ENCODE measurements around the gene DRAM1. TPM values are rescaled to one million over a fixed set of nuclear protein-coding genes. Genes with fewer than 3 reads are reported as not detected.
"Not testable (repeated sequence)": the region's sequence is repeated elsewhere in the genome, so short reads cannot be mapped to it uniquely, and the experiment has no call there.

Gene DRAM1
- total and polyA plus RNA-seq, 10 of the 15 experiments (the other 5 are each of a cell fraction or from before 2014, with no cell fraction given): 22.4 to 91.5 (median 41.4) TPM

DNA sequence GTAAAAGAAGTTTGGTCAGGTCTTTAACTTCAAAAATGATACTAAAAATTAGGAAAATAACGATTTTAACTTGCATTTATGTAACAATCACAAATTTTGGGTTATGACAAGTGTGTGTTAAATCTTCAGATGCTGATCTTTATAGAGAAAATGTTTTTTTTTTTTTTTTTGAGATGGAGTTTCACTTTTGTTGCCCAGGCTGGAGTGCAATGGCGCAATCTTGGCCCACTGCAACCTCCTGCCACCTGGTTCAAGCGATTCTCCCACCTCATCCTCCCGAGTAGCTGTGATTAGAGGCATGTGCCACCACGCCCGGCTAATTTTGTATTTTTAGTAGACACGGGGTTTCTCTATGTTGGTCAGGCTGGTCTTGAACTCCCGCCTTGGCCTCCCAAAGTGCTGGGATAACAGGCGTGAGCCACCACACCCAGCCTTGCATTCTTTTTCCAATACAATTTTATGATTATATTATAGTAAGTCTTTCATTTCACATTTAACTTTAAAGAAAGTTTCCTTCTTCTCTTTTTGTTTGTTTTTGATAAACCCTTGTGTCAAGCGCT, 7.5 kb downstream of the DRAM1 start:
- TF ChIP-seq, protein P1, sequence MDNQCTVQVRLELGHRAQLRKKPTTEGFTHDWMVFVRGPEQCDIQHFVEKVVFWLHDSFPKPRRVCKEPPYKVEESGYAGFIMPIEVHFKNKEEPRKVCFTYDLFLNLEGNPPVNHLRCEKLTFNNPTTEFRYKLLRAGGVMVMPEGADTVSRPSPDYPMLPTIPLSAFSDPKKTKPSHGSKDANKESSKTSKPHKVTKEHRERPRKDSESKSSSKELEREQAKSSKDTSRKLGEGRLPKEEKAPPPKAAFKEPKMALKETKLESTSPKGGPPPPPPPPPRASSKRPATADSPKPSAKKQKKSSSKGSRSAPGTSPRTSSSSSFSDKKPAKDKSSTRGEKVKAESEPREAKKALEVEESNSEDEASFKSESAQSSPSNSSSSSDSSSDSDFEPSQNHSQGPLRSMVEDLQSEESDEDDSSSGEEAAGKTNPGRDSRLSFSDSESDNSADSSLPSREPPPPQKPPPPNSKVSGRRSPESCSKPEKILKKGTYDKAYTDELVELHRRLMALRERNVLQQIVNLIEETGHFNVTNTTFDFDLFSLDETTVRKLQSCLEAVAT (IDR thresholded peaks at IDR 0.05): peak; percentile 54
- TF ChIP-seq, protein P2, sequence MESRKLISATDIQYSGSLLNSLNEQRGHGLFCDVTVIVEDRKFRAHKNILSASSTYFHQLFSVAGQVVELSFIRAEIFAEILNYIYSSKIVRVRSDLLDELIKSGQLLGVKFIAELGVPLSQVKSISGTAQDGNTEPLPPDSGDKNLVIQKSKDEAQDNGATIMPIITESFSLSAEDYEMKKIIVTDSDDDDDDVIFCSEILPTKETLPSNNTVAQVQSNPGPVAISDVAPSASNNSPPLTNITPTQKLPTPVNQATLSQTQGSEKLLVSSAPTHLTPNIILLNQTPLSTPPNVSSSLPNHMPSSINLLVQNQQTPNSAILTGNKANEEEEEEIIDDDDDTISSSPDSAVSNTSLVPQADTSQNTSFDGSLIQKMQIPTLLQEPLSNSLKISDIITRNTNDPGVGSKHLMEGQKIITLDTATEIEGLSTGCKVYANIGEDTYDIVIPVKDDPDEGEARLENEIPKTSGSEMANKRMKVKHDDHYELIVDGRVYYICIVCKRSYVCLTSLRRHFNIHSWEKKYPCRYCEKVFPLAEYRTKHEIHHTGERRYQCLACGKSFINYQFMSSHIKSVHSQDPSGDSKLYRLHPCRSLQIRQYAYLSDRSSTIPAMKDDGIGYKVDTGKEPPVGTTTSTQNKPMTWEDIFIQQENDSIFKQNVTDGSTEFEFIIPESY (IDR thresholded peaks at IDR 0.05): peak; percentile 80; the same call in 1 of the 2 replicates
- ATAC-seq; H3K9ac ChIP-seq (ENCODE audit: control insufficient read depth, insufficient read depth, low read length); DNase-seq (ENCODE audit: low read depth, low spot score); intact Hi-C loops (cut with micrococcal nuclease; ENCODE audit: unreplicated experiment); FAIRE-seq; in situ Hi-C loops (cut with MboI); BruUV-seq (replicated peaks); H4K20me1 ChIP-seq (ENCODE audit: control insufficient read depth, insufficient read depth); H3K27me3 ChIP-seq (replicated peaks in 1 of 2; ENCODE audit: control insufficient read depth in 2 of 2, insufficient read depth in 2 of 2, low read length in 1 of 2); H3K9me3 ChIP-seq (replicated peaks; ENCODE audit: control insufficient read depth, insufficient read depth, low read length); H3K27ac ChIP-seq (ENCODE audit: control insufficient read depth, insufficient read depth); H3K4me1 ChIP-seq (ENCODE audit: control insufficient read depth, insufficient read depth, low read length); H2AFZ ChIP-seq (ENCODE audit: control insufficient read depth, low read depth, low read length): not testable (repeated sequence)
- ChIA-PET SMC1A (ENCODE audit: uncharacterized antibody, unreplicated experiment) (interaction anchor here (0.8 to 3.7 kb wide), 4 partner anchors 9 to 51 kb away, joined by 3 to 18 read pairs (median 6); no protein-coding TSS in a partner anchor), RAD21 (ENCODE audit: unreplicated experiment) (interaction anchor here (0.7 to 1.5 kb wide), 4 partner anchors 24 to 176 kb away, joined by 3 to 4 read pairs (median 4); no protein-coding TSS in a partner anchor), CTCF (interaction anchor here (0.9 to 4.3 kb wide), 4 partner anchors 44 to 111 kb away, joined by 3 to 24 read pairs (median 4); no protein-coding TSS in a partner anchor), POLR2A (interaction anchor here (0.6 to 1.9 kb wide), 10 partner anchors 9 to 1746 kb away, joined by 3 to 7 read pairs (median 4); no protein-coding TSS in a partner anchor)
- Histone ChIP-seq H3K36me3 (ENCODE audit: control insufficient read depth in 2 of 2, insufficient read depth in 2 of 2, low read length in 1 of 2) (peaks cover 0 to 14% of the 10 kb centered on the region in 2 experiments; a peak in 1 of 4 replicates), H3K79me2 (ENCODE audit: control insufficient read depth, insufficient read depth, low read length) (peaks cover 79% of the 10 kb centered on the region), H3K4me3 (peak overlapping the region; percentile 24; the same call in 1 of the 2 replicates), H3K4me2 (ENCODE audit: control insufficient read depth, insufficient read depth) (peak overlapping the region; percentile 44)
- WGBS (ENCODE audit: insufficient coverage, insufficient replicate concordance, low lambda C conversion rate, missing lambda C conversion rate): 86% methylated on average over 10 of the region's 10 CpGs
